ENCODE results near the gene SLC24A3. TPM values are rescaled to one million over a fixed set of nuclear protein-coding genes. Genes with fewer than 3 reads are reported as not detected.
A peak's percentile ranks its signal among the peaks of the same experiment; 100 is the strongest.
"Not testable (repeated sequence)": the region's sequence is repeated elsewhere in the genome, so short reads cannot be mapped to it uniquely, and the experiment has no call there.

SLC24A3 gene
- total RNA-seq, 1 experiment from 2014 or later, result not detected

GRCh38 chr20:19624221-19624965, 412.0 kb downstream of the SLC24A3 start:
- DNase-seq (ENCODE audit: low read depth, low spot score), result no peak
- in situ Hi-C loops (cut with HindIII; ENCODE audit: low pct_unique_long_range_greater_than_20kb, low sequenced_read_pairs), result no loop called here

- no peak for DNase-seq (ENCODE audit: low read depth, low spot score)
- in situ Hi-C loops (cut with HindIII; ENCODE audit: low pct_unique_long_range_greater_than_20kb, low sequenced_read_pairs), result no loop called here
Observed at GRCh38 chr20:19625426-19625825, 413.0 kb downstream of the SLC24A3 start.

DNA sequence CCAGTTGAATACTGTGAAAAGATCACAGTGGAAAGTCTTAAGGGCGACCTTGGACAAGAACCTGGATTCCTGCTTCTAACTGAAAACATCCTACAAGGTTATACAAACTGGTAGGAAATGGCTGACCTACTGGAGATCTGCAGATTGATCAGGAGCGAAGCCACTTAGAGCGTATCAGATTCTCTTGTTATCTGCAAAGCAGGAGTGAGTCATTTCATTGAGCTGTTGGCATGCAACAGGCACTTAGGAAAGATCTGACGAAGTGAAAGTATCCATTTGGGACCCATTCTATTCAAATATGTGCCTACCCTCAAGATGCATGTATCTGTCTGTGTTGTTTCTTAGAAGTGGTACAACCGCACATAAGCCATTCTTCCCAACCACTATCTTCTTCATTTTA, 414.5 kb downstream of the SLC24A3 start:
- in situ Hi-C loops (cut with HindIII; ENCODE audit: low pct_unique_long_range_greater_than_20kb, low sequenced_read_pairs), result no loop called here
- DNase-seq (ENCODE audit: low read depth, low spot score), result no peak

- in situ Hi-C loops (cut with HindIII; ENCODE audit: low pct_unique_long_range_greater_than_20kb, low sequenced_read_pairs), result no loop called here
- DNase-seq (ENCODE audit: low read depth, low spot score), result peak; percentile 88
Observed at GRCh38 chr20:19628570-19629134, 416.2 kb downstream of the SLC24A3 start.

DNA sequence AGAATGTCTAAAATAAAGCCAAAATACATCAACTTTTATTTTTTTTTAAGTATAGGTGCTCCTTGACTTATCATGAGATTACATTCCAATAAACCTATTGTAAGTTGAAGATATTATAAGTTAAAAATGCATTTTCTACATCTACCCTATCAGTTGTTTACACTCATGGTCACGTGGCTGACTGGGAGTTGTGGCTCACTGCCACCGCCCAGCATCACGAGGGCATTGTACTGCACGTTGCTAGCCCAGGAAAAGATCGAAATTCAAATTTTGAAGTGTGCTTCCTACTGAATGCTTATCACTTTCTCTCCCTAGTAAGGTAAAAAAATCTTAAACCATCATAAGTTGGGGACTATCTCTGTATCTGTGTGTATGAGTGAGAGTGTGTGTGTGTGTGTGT, 419.0 kb downstream of the SLC24A3 start:
- in situ Hi-C loops (cut with HindIII; ENCODE audit: low pct_unique_long_range_greater_than_20kb, low sequenced_read_pairs), result no loop called here
- peak; percentile 14 for DNase-seq (ENCODE audit: low read depth, low spot score)

- in situ Hi-C loops (cut with HindIII; ENCODE audit: low pct_unique_long_range_greater_than_20kb, low sequenced_read_pairs), result no loop called here
Observed at GRCh38 chr20:19633985-19634384, 421.5 kb downstream of the SLC24A3 start.

DNA sequence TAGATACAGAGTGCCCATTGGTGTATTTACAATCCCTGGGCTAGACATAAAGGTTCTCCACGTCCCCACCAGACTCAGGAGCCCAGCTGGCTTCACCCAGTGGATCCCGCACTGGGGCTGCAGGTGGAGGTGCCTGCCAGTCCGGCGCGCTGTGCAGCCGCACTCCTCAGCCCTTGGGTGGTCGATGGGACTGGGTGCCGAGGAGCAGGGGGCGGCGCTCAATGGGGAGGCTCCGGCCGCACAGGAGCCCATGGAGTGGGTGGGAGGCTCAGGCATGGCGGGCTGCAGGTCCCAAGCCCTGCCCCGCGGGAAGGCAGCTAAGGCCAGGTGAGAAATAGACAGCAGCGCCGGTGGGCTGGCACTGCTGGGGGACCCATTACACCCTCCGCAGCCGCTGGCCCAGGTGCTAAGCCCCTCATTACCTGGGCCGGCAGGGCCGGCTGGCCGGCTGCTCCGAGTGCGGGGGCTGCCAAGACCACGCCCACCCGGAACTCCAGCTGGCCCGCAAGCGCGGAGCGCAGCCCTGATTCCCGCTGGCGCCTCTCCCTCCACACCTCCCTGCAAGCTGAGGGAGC, 427.1 kb downstream of the SLC24A3 start:
- DNase-seq (ENCODE audit: low read depth, low spot score); in situ Hi-C loops (cut with HindIII; ENCODE audit: low pct_unique_long_range_greater_than_20kb, low sequenced_read_pairs): not testable (repeated sequence)

More at GRCh38 chr20:19633985-19634384, 421.5 kb downstream of the SLC24A3 start:
- DNase-seq (ENCODE audit: low read depth, low spot score), result no peak

DNA sequence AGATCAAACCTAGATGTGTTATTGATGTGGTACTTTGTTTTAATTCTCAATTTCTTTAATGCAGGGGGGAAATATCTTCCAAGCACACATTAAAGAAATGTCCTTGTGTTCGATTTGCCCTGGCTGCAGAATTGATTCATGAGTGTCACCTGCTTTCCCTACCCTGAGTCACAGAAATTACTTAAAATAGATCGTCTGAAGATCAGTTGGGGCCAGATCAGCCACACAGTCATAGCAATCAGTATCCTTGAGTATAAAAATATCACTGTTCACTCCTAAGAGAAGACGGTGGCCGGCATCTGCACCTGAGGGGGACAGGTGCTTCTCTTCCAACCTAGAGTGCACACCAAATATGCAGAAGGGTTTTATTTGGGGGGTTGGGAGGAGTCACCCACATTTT, 430.4 kb downstream of the SLC24A3 start:
- no peak for DNase-seq (ENCODE audit: low read depth, low spot score)
- in situ Hi-C loops (cut with HindIII; ENCODE audit: low pct_unique_long_range_greater_than_20kb, low sequenced_read_pairs), result no loop called here

DNA sequence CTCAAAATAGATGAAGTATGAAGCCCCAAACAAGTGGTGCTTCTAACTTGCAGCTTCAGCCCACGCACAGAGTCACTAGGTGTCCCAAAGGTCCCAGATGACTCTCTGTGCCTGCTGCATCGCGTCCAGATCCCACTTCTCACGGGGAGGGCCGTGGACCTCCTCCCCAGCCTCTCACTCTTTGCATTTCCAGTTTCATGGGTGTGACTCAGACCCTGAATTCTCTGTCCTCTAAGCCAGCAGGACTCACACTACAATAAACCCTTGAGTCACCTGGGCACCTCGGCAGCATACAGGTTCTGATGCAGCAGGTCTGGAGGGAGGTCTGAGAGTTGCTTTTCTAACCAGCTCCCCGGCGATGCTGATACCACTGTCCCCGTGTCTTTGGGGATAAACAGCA, 431.6 kb downstream of the SLC24A3 start:
- in situ Hi-C loops (cut with HindIII; ENCODE audit: low pct_unique_long_range_greater_than_20kb, low sequenced_read_pairs), result no loop called here
- DNase-seq (ENCODE audit: low read depth, low spot score), result no peak

GRCh38 chr20:19646963-19647362, 434.5 kb downstream of the SLC24A3 start:
- in situ Hi-C loops (cut with HindIII; ENCODE audit: low pct_unique_long_range_greater_than_20kb, low sequenced_read_pairs), result no loop called here
- DNase-seq (ENCODE audit: low read depth, low spot score), result no peak

DNA sequence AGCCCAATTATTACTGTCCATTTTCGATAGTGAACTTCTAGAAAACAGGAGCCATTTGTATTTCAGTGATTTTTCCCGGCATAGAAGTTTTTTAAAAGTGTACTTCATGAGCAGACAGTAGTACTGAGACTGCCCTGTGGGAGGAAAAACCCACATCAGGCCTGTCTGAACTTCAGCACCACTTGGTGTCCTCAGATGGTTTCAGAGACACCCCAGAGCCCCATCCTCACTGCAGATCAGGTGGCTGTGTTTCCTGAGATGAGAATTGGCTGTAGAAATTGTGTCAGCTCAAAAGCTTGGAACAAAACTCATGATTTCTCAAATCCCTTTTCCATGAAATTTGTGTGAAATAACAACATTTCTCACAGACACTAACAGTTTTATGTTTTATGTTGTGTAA, 435.6 kb downstream of the SLC24A3 start:
- no peak for DNase-seq (ENCODE audit: low read depth, low spot score)
- in situ Hi-C loops (cut with HindIII; ENCODE audit: low pct_unique_long_range_greater_than_20kb, low sequenced_read_pairs), result no loop called here

GRCh38 chr20:19649041-19649440, 436.6 kb downstream of the SLC24A3 start:
- in situ Hi-C loops (cut with HindIII; ENCODE audit: low pct_unique_long_range_greater_than_20kb, low sequenced_read_pairs), result no loop called here

DNA sequence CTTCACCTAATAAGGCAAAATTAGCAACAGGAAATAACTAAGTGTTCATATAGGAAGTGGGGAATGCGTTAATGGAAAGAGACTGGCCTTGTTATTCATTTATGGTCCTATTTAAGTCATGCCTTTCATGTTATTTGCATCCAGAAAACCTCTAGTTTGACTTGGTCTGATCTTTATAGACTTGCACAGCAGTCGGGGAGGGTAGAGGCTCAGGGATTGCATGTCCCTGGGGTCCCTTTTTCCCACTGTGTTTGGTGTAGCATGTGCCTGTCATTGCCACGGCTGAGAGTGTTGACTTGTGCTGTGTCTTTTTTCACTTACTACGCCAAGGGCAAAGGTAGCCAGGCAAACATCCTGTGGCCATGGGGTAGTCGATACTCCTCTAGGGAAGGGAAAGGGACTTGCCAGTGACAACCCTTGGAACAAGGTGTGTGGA, 440.2 kb downstream of the SLC24A3 start:
- in situ Hi-C loops (cut with HindIII; ENCODE audit: low pct_unique_long_range_greater_than_20kb, low sequenced_read_pairs), result no loop called here
- no peak for DNase-seq (ENCODE audit: low read depth, low spot score)

More at GRCh38 chr20:19649041-19649440, 436.6 kb downstream of the SLC24A3 start:
- no peak for DNase-seq (ENCODE audit: low read depth, low spot score)

DNA sequence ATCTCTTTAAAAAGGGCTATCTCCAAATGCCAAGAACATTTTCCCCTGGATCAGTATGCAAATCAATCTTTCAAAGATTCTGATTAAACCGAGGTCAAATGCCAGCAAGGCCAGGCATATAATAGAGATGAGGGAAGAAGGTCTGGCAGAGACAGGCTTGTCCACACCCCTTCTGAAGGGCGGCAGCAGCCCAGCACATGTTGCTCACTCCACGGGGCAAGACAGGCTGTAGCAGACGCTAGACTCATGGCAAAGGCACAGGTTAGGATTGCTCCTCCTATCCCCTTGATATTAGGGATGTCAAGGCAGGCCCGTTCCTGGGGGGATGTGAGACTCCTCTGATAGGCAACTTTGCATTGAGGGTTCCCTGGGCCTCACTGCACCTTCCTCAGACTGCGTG, 440.9 kb downstream of the SLC24A3 start:
- in situ Hi-C loops (cut with HindIII; ENCODE audit: low pct_unique_long_range_greater_than_20kb, low sequenced_read_pairs), result no loop called here
- DNase-seq (ENCODE audit: low read depth, low spot score), result no peak

GRCh38 chr20:19654921-19655320, 442.5 kb downstream of the SLC24A3 start:
- in situ Hi-C loops (cut with HindIII; ENCODE audit: low pct_unique_long_range_greater_than_20kb, low sequenced_read_pairs), result no loop called here
- no peak for DNase-seq (ENCODE audit: low read depth, low spot score)

GRCh38 chr20:19658137-19658536, 445.7 kb downstream of the SLC24A3 start:
- DNase-seq (ENCODE audit: low read depth, low spot score), result no peak
- in situ Hi-C loops (cut with HindIII; ENCODE audit: low pct_unique_long_range_greater_than_20kb, low sequenced_read_pairs), result no loop called here

GRCh38 chr20:19659448-19659847, 447.0 kb downstream of the SLC24A3 start:
- in situ Hi-C loops (cut with HindIII; ENCODE audit: low pct_unique_long_range_greater_than_20kb, low sequenced_read_pairs), result no loop called here
- no peak for DNase-seq (ENCODE audit: low read depth, low spot score)

DNA sequence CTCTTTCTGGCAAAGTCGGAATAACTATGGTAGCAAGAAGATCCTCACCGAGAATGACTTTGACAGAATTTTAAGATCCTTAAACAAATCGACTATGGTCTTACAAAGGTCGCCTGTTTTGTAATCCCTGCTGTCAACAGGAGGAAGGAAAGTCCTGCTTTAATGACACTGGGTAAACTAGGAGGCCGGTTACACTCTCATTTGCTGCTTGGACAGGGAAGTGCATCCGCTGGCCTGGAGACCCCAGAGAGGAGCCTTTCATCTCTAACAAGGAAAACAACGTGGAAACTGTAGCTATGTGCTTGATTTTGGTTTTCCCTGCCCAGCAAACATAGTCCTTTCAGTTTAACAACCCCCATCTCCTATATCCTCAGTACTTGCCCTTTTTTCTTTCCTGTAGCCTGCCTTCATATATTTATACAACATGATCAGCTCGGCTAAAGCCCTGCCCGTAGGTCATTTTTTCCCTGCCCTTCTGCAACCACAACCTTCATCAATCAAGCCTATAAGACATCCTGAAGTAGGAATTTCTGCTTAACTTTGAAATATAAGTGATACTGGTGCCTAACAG, 448.5 kb downstream of the SLC24A3 start:
- DNase-seq (ENCODE audit: low read depth, low spot score), result no peak
- in situ Hi-C loops (cut with HindIII; ENCODE audit: low pct_unique_long_range_greater_than_20kb, low sequenced_read_pairs), result no loop called here
